ENCODE data around the gene RTP5.

DNA sequence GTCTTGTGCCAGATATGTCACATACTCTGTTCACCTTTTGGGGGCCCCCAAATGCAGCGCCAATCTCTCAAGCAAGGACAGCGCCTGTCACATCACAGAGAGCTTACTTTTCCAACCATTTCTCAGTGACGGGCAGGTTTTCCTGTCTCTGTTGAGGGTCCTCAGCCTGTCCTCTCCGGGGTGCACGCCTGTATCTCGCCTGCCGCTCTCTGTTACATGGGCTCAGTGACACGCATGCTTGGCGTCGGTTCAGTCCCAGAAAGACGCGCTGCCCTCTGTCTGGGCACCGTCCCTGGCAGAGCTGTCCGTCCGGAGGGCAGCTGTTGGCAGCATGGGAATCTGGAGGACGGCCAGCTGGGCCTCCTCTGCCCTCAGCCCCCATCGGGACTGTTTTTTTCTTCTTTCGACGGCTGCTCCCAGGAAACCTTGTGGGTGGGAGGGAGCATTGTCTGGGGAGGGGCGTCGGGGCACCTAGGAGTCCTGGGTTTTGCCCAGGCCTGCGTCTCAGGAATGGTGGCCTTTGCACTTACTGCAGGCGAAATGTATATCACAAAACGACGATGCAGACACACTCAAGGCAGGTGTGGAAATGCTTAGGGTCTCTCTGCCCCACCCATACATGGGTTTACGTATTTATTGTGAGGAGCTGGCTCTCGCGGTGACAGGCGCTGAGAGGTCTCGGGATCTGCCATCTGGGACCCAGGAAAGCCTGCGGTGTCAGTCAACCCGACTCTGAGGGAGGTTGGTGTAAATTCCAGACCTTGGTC is 30.9 kb downstream of the RTP5 start:
- TF ChIP-seq, protein P1, sequence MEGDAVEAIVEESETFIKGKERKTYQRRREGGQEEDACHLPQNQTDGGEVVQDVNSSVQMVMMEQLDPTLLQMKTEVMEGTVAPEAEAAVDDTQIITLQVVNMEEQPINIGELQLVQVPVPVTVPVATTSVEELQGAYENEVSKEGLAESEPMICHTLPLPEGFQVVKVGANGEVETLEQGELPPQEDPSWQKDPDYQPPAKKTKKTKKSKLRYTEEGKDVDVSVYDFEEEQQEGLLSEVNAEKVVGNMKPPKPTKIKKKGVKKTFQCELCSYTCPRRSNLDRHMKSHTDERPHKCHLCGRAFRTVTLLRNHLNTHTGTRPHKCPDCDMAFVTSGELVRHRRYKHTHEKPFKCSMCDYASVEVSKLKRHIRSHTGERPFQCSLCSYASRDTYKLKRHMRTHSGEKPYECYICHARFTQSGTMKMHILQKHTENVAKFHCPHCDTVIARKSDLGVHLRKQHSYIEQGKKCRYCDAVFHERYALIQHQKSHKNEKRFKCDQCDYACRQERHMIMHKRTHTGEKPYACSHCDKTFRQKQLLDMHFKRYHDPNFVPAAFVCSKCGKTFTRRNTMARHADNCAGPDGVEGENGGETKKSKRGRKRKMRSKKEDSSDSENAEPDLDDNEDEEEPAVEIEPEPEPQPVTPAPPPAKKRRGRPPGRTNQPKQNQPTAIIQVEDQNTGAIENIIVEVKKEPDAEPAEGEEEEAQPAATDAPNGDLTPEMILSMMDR (IDR thresholded peaks at IDR 0.05; ENCODE audit: poor library complexity), result no peak
- TF ChIP-seq EZH2phosphoT487 (IDR thresholded peaks at IDR 0.05; ENCODE audit: low read depth, severe bottlenecking, unreplicated experiment), result no peak
